Panc1 (cell line): ENCODE data around the gene TXNRD1. TPM values are rescaled to one million over a fixed set of nuclear protein-coding genes. Genes with fewer than 3 reads are reported as not detected.

Source experiments
- ATAC-seq: fragments of 200-7000 bp; cut with Tn5 transposase; 2 replicates; pipeline ENCODE4 v1.9.1; 2020; ENCODE audit warnings: mild to moderate bottlenecking, moderate library complexity
- BruUV-seq: library from RNA; stranded (reverse); fragments of 400-500 nt; replicated peaks from 2 replicates; lab custom pipeline; 2021; lab: Mats Ljungman, UMichigan
- CTCF ChIA-PET: fragments of 300-600 bp; sonication (Branson Sonifier 250); formaldehyde crosslinking; loops from one replicate; lab custom pipeline; 2022; ENCODE audit warnings: antibody characterized with exemption; lab: Charles Lee
- POLR2A ChIA-PET: fragments of 300-600 bp; sonication (Branson Sonifier 250); formaldehyde crosslinking; loops from one replicate; lab custom pipeline; 2022; ENCODE audit warnings: antibody characterized with exemption; lab: Charles Lee
- DNase-seq: peaks from one replicate; pipeline ENCODE4 v3.0.0-alpha.2; 2010; ENCODE audit warnings: low read depth, low spot score
- H3K27ac ChIP-seq: 2 replicates; pipeline ENCODE4 v1.5.1; 2011; ENCODE audit warnings: mild to moderate bottlenecking, low read length, inconsistent platforms
- H3K27me3 ChIP-seq: fragments of 200-500 bp; sonication (Bioruptor generic); 2 replicates; pipeline ENCODE4 v1.6.0; 2014; ENCODE audit warnings: low read length, inconsistent platforms; ENCODE audit not compliant: control insufficient read depth, insufficient read depth
- H3K36me3 ChIP-seq: fragments of 200-500 bp; sonication (Bioruptor generic); 2 replicates; pipeline ENCODE4 v1.5.1; 2014; ENCODE audit warnings: inconsistent platforms, mild to moderate bottlenecking, low read length, moderate library complexity; ENCODE audit not compliant: control insufficient read depth, insufficient read depth
- H3K4me1 ChIP-seq: 2 replicates; pipeline ENCODE4 v1.5.1; 2011; ENCODE audit warnings: inconsistent platforms, mild to moderate bottlenecking, low read length, moderate library complexity; ENCODE audit not compliant: control insufficient read depth, insufficient read depth
- H3K4me3 ChIP-seq, 2 experiments: 2 replicates each; pipeline ENCODE4 v1.5.1; 2011 to 2012; ENCODE audit warnings: low read depth in 2 of 2, low read length in 2 of 2, mild to moderate bottlenecking in 2 of 2, inconsistent platforms in 1 of 2, moderate library complexity in 1 of 2
- H3K9me3 ChIP-seq: fragments of 200-500 bp; sonication (Bioruptor generic); 2 replicates; pipeline ENCODE4 v1.5.1; 2014; ENCODE audit warnings: low read depth, mild to moderate bottlenecking, inconsistent platforms, low read length, moderate library complexity; ENCODE audit not compliant: control insufficient read depth, insufficient read depth
- CTCF ChIP-seq: fragments of 450-650 bp; IDR thresholded peaks from 2 replicates; pipeline ENCODE4 v1.5.1; 2017; ENCODE audit warnings: mild to moderate bottlenecking
- POLR2AphosphoS5 ChIP-seq: IDR thresholded peaks from 2 replicates; pipeline ENCODE4 v1.6.1; 2012; ENCODE audit warnings: mild to moderate bottlenecking, low read depth, low read length, moderate library complexity
- REST ChIP-seq, 2 experiments: IDR thresholded peaks; 2 replicates each; pipeline ENCODE4 v1.6.1; 2011 to 2012; ENCODE audit warnings: low read depth in 2 of 2, control low read depth in 1 of 2, low read length in 1 of 2, mild to moderate bottlenecking in 1 of 2, moderate library complexity in 1 of 2; ENCODE audit not compliant: insufficient read depth in 1 of 2
- SIN3A ChIP-seq: IDR thresholded peaks from 2 replicates; pipeline ENCODE4 v1.6.1; 2012; ENCODE audit warnings: low read depth, mild to moderate bottlenecking, low read length, moderate library complexity, borderline replicate concordance; ENCODE audit not compliant: insufficient read depth
- TCF7L2 ChIP-seq: IDR thresholded peaks from 2 replicates; pipeline ENCODE4 v1.6.1; 2011; ENCODE audit warnings: mild to moderate bottlenecking, low read depth, low read length, inconsistent platforms
- in situ Hi-C: cut with HindIII; loops from 2 replicates; pipeline ENCODE4 v1.10.0; 2016; ENCODE audit warnings: low sequenced_read_pairs, low pct_unique_long_range_greater_than_20kb
- intact Hi-C: fragments of 100-400 bp; cut with micrococcal nuclease; formaldehyde crosslinking; loops from one replicate; pipeline ENCODE4 v1.10.0; 2022; ENCODE audit not compliant: unreplicated experiment
- total RNA-seq: library from RNA; stranded (reverse); gene quantifications from one replicate; pipeline ENCODE4 v1.2.1, GENCODE V29; 2021; ENCODE audit not compliant: unreplicated experiment

Gene TXNRD1
- total RNA-seq, 1 experiment from 2014 or later: 348 TPM

- Histone ChIP-seq H3K36me3 (no peaks in the 10 kb centered on the region), H3K4me1 (peaks cover 43% of the 10 kb centered on the region), H3K27ac (peak overlapping the region; percentile 99), H3K9me3 (no peaks in the 10 kb centered on the region), H3K4me3 (peak overlapping the region; percentile 33 to 57), H3K27me3 (no peaks in the 10 kb centered on the region)
- intact Hi-C loops (no loop called here), in situ Hi-C loops (no loop called here)
- ChIA-PET CTCF (interaction anchor here (0.9 kb wide), 1 partner anchor 12 kb away, joined by 3 read pairs; no protein-coding TSS in a partner anchor), POLR2A (interaction anchor here (0.7 to 4.1 kb wide), 6 partner anchors 11 to 345 kb away, joined by 3 to 31 read pairs (median 4); no protein-coding TSS in a partner anchor)
- peak; percentile 75 for TF ChIP-seq POLR2AphosphoS5
- TF ChIP-seq CTCF: no peak
- TF ChIP-seq REST (IDR thresholded peaks at IDR 0.05; ENCODE audit: insufficient read depth in 1 of 2, low read depth in 2 of 2, low read length in 1 of 2): no peak
- 0 out of 2 replicates have a peak, but pooled peaks have one; percentile 44 for TF ChIP-seq SIN3A
- peak; percentile 96 for TF ChIP-seq TCF7L2
- ATAC-seq (peak; percentile 81), DNase-seq (no peak)
- no TSS peak for BruUV-seq
Measured at GRCh38 chr12:104275689-104276088, 60.1 kb downstream of the TXNRD1 start.

- TF ChIP-seq CTCF (no peak), POLR2AphosphoS5 (no peak), TCF7L2 (no peak), REST (IDR thresholded peaks at IDR 0.05; ENCODE audit: insufficient read depth in 1 of 2, low read depth in 2 of 2, low read length in 1 of 2) (no peak), SIN3A (no peak)
- ATAC-seq (peak; percentile 68), DNase-seq (no peak)
- peak overlapping the region; percentile 99 for H3K27ac ChIP-seq
- peak overlapping the region; percentile 33 to 57 for H3K4me3 ChIP-seq
- intact Hi-C loops: no loop called here
- in situ Hi-C loops: no loop called here
- H3K36me3 ChIP-seq: no peaks in the 10 kb centered on the region
- ChIA-PET POLR2A (interaction anchor here (0.9 to 4.1 kb wide), 6 partner anchors 10 to 57 kb away, joined by 3 to 31 read pairs (median 3); no protein-coding TSS in a partner anchor), CTCF (interaction anchor here (0.7 to 1.8 kb wide), 2 partner anchors 11 to 74 kb away, joined by 4 to 7 read pairs; no protein-coding TSS in a partner anchor)
- H3K4me1 ChIP-seq: peaks cover 43% of the 10 kb centered on the region
- H3K27me3 ChIP-seq: no peaks in the 10 kb centered on the region
- H3K9me3 ChIP-seq: no peaks in the 10 kb centered on the region
- BruUV-seq: no TSS peak
Measured at GRCh38 chr12:104276273-104277131, 60.9 kb downstream of the TXNRD1 start.
